Spleen (tissue), 7 donors: Measurements from ENCODE around the gene DENND6B.

Experiments
- CTCF ChIP-seq, 11 experiments: fragments of 200-600 bp in 7 of 11; fragments of 450-650 bp in 4 of 11; sonication (generic) in 4 of 11; IDR thresholded peaks in 8 of 11; conservative IDR thresholded peaks in 3 of 11; 1 replicate in 7 of 11; 2 replicates in 4 of 11; pipeline versions ENCODE4 v1.4.0 to v1.8.0; 2016 to 2021; ENCODE audit warnings: antibody characterized with exemption in 11 of 11, inconsistent platforms in 4 of 11, mild to moderate bottlenecking in 1 of 11
- POLR2A ChIP-seq, 3 donors: fragments of 450-650 bp; IDR thresholded peaks; one replicate each; pipeline ENCODE4 v1.5.1; 2017; ENCODE audit warnings: antibody characterized with exemption in 3 of 3, mild to moderate bottlenecking in 1 of 3
- POLR2AphosphoS5 ChIP-seq, 3 donors: sonication (generic); formaldehyde crosslinking; IDR thresholded peaks; one replicate each; pipeline ENCODE4 v1.5.1; 2017; ENCODE audit warnings: antibody characterized with exemption in 3 of 3
- donor health status: DM: no; HTN: no; CAD: no; lungs with moderate emphysema.
- donor health status: DM: no; HTN: no; CAD: no.
- donor health status: DM: no; HTN: no; CAD: no.

GRCh38 chr22:50294319-50294656, 32.5 kb downstream of the DENND6B start:
- TF ChIP-seq CTCF (IDR thresholded peaks at IDR 0.05 in 8 of 11, conservative IDR thresholded peaks at IDR 0.05 in 3 of 11), result no peak
- no peak for TF ChIP-seq POLR2A (IDR thresholded peaks at IDR 0.05)
- no peak for TF ChIP-seq POLR2AphosphoS5 (IDR thresholded peaks at IDR 0.05)
